GM12891 (cell line): ENCODE data around the gene ACAT2.

Source experiments
- PAX5 ChIP-seq: IDR thresholded peaks from 2 replicates; pipeline ENCODE4 v1.6.1; 2011; ENCODE audit warnings: low read length, moderate library complexity, mild to moderate bottlenecking; ENCODE audit not compliant: insufficient read depth, severe bottlenecking
- POLR2A ChIP-seq: IDR thresholded peaks from 2 replicates; pipeline ENCODE4 v1.6.1; 2011; ENCODE audit warnings: low read depth, low read length, control low read depth
- POLR2AphosphoS5 ChIP-seq: IDR thresholded peaks from 2 replicates; pipeline ENCODE4 v1.6.1; 2011; ENCODE audit warnings: low read depth, low read length, control low read depth
- POU2F2 ChIP-seq: IDR thresholded peaks from 2 replicates; pipeline ENCODE4 v1.6.1; 2011; ENCODE audit warnings: low read depth, mild to moderate bottlenecking, control low read depth, low read length, moderate library complexity
- SPI1 ChIP-seq: IDR thresholded peaks from 2 replicates; pipeline ENCODE4 v1.6.1; 2011; ENCODE audit warnings: low read depth, low read length, control low read depth
- TAF1 ChIP-seq: IDR thresholded peaks from 2 replicates; pipeline ENCODE4 v1.6.1; 2011; ENCODE audit warnings: low read depth, low read length, control low read depth

- TF ChIP-seq POLR2AphosphoS5 (no peak), POLR2A (no peak), TAF1 (no peak), PAX5 (no peak), SPI1 (no peak), POU2F2 (no peak)
Measured at GRCh38 chr6:159714404-159714803, 47.4 kb upstream of the ACAT2 start.
